Ishikawa (cell line): Measurements from ENCODE around the gene ZSWIM6.

ENCODE experiments used
- CEBPB ChIP-seq: IDR thresholded peaks from 2 replicates; pipeline ENCODE4 v1.6.1; 2012
- CREB1 ChIP-seq: IDR thresholded peaks from 2 replicates; pipeline ENCODE4 v1.6.1; 2012; ENCODE audit warnings: low read depth
- EGR1 ChIP-seq: IDR thresholded peaks from 2 replicates; pipeline ENCODE4 v1.6.1; 2012
- EP300 ChIP-seq: IDR thresholded peaks from 2 replicates; pipeline ENCODE4 v1.6.1; 2012; ENCODE audit warnings: borderline replicate concordance
- FOXM1 ChIP-seq: IDR thresholded peaks from 2 replicates; pipeline ENCODE4 v1.6.1; 2012; ENCODE audit warnings: low read depth, borderline replicate concordance
- MAX ChIP-seq: IDR thresholded peaks from 2 replicates; pipeline ENCODE4 v1.6.1; 2012
- NFIC ChIP-seq: IDR thresholded peaks from 2 replicates; pipeline ENCODE4 v1.6.1; 2012
- RAD21 ChIP-seq: IDR thresholded peaks from 2 replicates; pipeline ENCODE4 v1.6.1; 2012; ENCODE audit warnings: low read depth
- REST ChIP-seq: IDR thresholded peaks from 2 replicates; pipeline ENCODE4 v1.6.1; 2012; ENCODE audit warnings: low read depth, mild to moderate bottlenecking
- TAF1 ChIP-seq: IDR thresholded peaks from 2 replicates; pipeline ENCODE4 v1.6.1; 2012; ENCODE audit warnings: low read depth, mild to moderate bottlenecking
- TCF12 ChIP-seq: IDR thresholded peaks from 2 replicates; pipeline ENCODE4 v1.6.1; 2012; ENCODE audit warnings: low read depth
- TEAD4 ChIP-seq: IDR thresholded peaks from 2 replicates; pipeline ENCODE4 v1.6.1; 2012
- USF1 ChIP-seq: IDR thresholded peaks from 2 replicates; pipeline ENCODE4 v1.6.1; 2012
- YY1 ChIP-seq: IDR thresholded peaks from 2 replicates; pipeline ENCODE4 v1.6.1; 2012; ENCODE audit warnings: low read depth
- ZBTB7A ChIP-seq: IDR thresholded peaks from 2 replicates; pipeline ENCODE4 v1.6.1; 2012; ENCODE audit warnings: low read depth

Gene ZSWIM6

GRCh38 chr5:61344187-61344944 is 12.3 kb downstream of the ZSWIM6 start:
- TF ChIP-seq EGR1 (no peak), CEBPB (no peak), TCF12 (no peak), EP300 (no peak), USF1 (no peak), FOXM1 (no peak), CREB1 (no peak), ZBTB7A (no peak), TAF1 (no peak), RAD21 (no peak), REST (no peak), MAX (no peak), TEAD4 (no peak), NFIC (no peak), YY1 (no peak)

- no peak for TF ChIP-seq TCF12
- no peak for TF ChIP-seq TEAD4
Observed at GRCh38 chr5:61346511-61346910, 14.5 kb downstream of the ZSWIM6 start.

- TF ChIP-seq EP300 (no peak), USF1 (no peak), TAF1 (no peak), EGR1 (no peak), YY1 (no peak), MAX (no peak), NFIC (no peak), REST (no peak), FOXM1 (no peak), TCF12 (no peak), ZBTB7A (no peak)
Observed at GRCh38 chr5:61347080-61347479, 15.0 kb downstream of the ZSWIM6 start.

- TF ChIP-seq CREB1, result no peak
- no peak for TF ChIP-seq EP300
- TF ChIP-seq TEAD4, result no peak
- TF ChIP-seq NFIC, result no peak
- TF ChIP-seq RAD21, result no peak
- TF ChIP-seq ZBTB7A, result no peak
- no peak for TF ChIP-seq YY1
- no peak for TF ChIP-seq FOXM1
- no peak for TF ChIP-seq TAF1
- TF ChIP-seq EGR1, result no peak
- no peak for TF ChIP-seq USF1
Observed at GRCh38 chr5:61348447-61348846, 16.4 kb downstream of the ZSWIM6 start.

GRCh38 chr5:61349935-61350334 is 17.9 kb downstream of the ZSWIM6 start:
- no peak for TF ChIP-seq TEAD4
- no peak for TF ChIP-seq CREB1
- no peak for TF ChIP-seq TCF12
- TF ChIP-seq MAX, result no peak
- TF ChIP-seq EGR1, result no peak
- no peak for TF ChIP-seq NFIC
- TF ChIP-seq ZBTB7A, result no peak

GRCh38 chr5:61350535-61350934 is 18.5 kb downstream of the ZSWIM6 start:
- TF ChIP-seq MAX, result no peak
- TF ChIP-seq YY1, result no peak
- no peak for TF ChIP-seq FOXM1
- no peak for TF ChIP-seq REST
- no peak for TF ChIP-seq EP300
- no peak for TF ChIP-seq TEAD4
- TF ChIP-seq TAF1, result no peak
